HG02798 (cell line): Measurements from ENCODE around the gene PAN3.
"Not testable (repeated sequence)": the region's sequence is repeated elsewhere in the genome, so short reads cannot be mapped to it uniquely, and the experiment has no call there.

Experiments used
- ATAC-seq: cut with Tn5 transposase; IDR thresholded peaks from one replicate; pipeline ENCODE4 v1.9.1; 2021; ENCODE audit warnings: mild to moderate bottlenecking; ENCODE audit not compliant: unreplicated experiment, poor library complexity

Gene PAN3

GRCh38 chr13:28129911-28130693 is 8.2 kb upstream of the PAN3 start:
- no peak for ATAC-seq

- no peak for ATAC-seq
These were observed 6.7 kb upstream of the PAN3 start for GRCh38 chr13:28131646-28132045.

GRCh38 chr13:28136916-28137315 is 1.4 kb upstream of the PAN3 start:
- no peak for ATAC-seq

GRCh38 chr13:28137596-28137995 is 749 bp upstream of the PAN3 start:
- no peak for ATAC-seq

- ATAC-seq = peak; percentile 46
These were observed 568 bp downstream of the PAN3 start for GRCh38 chr13:28138756-28139470.

- no peak for ATAC-seq
These were observed 2.2 kb downstream of the PAN3 start for GRCh38 chr13:28140433-28141125.

- not testable (repeated sequence) for ATAC-seq
These were observed 3.2 kb downstream of the PAN3 start for GRCh38 chr13:28141542-28141941.

- ATAC-seq = no peak
These were observed 6.7 kb downstream of the PAN3 start for GRCh38 chr13:28145049-28145448.

GRCh38 chr13:28147495-28147894 is 9.2 kb downstream of the PAN3 start:
- ATAC-seq = no peak

- no peak for ATAC-seq
These were observed 20.7 kb downstream of the PAN3 start for GRCh38 chr13:28159057-28159456.

- no peak for ATAC-seq
These were observed 23.0 kb downstream of the PAN3 start for GRCh38 chr13:28161370-28161769.

- ATAC-seq = no peak
These were observed 25.2 kb downstream of the PAN3 start for GRCh38 chr13:28163587-28163986.

- no peak for ATAC-seq
These were observed 27.9 kb downstream of the PAN3 start for GRCh38 chr13:28166257-28166656.

GRCh38 chr13:28171266-28171665 is 32.9 kb downstream of the PAN3 start:
- no peak for ATAC-seq

- ATAC-seq = no peak
These were observed 34.6 kb downstream of the PAN3 start for GRCh38 chr13:28172947-28173346.

GRCh38 chr13:28173793-28174192 is 35.4 kb downstream of the PAN3 start:
- no peak for ATAC-seq

- ATAC-seq = no peak
These were observed 39.0 kb downstream of the PAN3 start for GRCh38 chr13:28177327-28177726.

GRCh38 chr13:28177877-28178276 is 39.5 kb downstream of the PAN3 start:
- ATAC-seq = no peak

- no peak for ATAC-seq
These were observed 41.6 kb downstream of the PAN3 start for GRCh38 chr13:28179974-28180373.

- ATAC-seq = no peak
These were observed 43.1 kb downstream of the PAN3 start for GRCh38 chr13:28181413-28181812.

GRCh38 chr13:28185256-28185655 is 46.9 kb downstream of the PAN3 start:
- no peak for ATAC-seq
